ENCODE results near the gene GNA12. TPM values are rescaled to one million over a fixed set of nuclear protein-coding genes. Genes with fewer than 3 reads are reported as not detected.
A peak's percentile ranks its signal among the peaks of the same experiment; 100 is the strongest.

The GNA12 gene
- total RNA-seq, 1 donor from 2014 or later = 47.2 TPM

DNA sequence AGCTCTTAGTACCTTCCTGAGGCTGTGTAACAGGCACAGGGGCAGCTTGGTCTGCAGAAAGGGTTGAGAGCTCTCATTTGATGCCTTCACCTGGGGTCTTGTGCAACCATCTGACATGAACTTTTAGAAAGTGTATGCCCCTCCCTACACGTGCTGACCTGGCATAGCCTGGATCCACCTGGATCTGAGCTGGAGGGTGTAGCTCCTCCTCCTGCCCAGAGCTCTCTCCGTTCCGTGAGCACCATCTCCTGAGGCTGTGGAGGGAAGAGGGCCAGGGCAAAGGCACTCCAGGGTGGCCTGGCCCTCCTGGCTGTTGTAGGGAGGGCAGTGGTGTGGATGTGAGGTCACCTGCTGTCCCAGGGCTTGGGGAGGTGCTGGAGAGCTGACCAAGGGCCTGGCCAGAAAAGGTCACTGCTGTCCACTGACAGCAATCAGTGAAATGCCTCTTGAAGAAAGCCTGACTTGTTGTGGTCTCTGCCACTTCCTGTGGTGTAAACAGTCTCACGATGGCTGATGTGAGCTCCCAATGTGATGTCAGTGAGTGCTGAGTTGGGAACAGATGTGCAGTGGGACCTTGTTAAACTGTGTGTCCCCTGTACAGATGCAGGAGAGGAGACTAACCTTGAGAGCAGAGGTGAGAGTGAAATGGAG is 133.1 kb downstream of the GNA12 start:
- peaks cover 18% of the 10 kb centered on the region for H3K4me1 ChIP-seq
- intact Hi-C loops (cut with DNase I) = no loop called here
- H3K4me3 ChIP-seq = no peak overlapping the region
- TF ChIP-seq, protein P1, sequence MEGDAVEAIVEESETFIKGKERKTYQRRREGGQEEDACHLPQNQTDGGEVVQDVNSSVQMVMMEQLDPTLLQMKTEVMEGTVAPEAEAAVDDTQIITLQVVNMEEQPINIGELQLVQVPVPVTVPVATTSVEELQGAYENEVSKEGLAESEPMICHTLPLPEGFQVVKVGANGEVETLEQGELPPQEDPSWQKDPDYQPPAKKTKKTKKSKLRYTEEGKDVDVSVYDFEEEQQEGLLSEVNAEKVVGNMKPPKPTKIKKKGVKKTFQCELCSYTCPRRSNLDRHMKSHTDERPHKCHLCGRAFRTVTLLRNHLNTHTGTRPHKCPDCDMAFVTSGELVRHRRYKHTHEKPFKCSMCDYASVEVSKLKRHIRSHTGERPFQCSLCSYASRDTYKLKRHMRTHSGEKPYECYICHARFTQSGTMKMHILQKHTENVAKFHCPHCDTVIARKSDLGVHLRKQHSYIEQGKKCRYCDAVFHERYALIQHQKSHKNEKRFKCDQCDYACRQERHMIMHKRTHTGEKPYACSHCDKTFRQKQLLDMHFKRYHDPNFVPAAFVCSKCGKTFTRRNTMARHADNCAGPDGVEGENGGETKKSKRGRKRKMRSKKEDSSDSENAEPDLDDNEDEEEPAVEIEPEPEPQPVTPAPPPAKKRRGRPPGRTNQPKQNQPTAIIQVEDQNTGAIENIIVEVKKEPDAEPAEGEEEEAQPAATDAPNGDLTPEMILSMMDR (IDR thresholded peaks at IDR 0.05) = no peak
- peak; percentile 30 for ATAC-seq
- H3K27me3 ChIP-seq = no peaks in the 10 kb centered on the region
- DNase-seq = no peak
- H3K27ac ChIP-seq = no peak overlapping the region
- H3K36me3 ChIP-seq = no peaks in the 10 kb centered on the region
- no peaks in the 10 kb centered on the region for H3K9me3 ChIP-seq

DNA sequence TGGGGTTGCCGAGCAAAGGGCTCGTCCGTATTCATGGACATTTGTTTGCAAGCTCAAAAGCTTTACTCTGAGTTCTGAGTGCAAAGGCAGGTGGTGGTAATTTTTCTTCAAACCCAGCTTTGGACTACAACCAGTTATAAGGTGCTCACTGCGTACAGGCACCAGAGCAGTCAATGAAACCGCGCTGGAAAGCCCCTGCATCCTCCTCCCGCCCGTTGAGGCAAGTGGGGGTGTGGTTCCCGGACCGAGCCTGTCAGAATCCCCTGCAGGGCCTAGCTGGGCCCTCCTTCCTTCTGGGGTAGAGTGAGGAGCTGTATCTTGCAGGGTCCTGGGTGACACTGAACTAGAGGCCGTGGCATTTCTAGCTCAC is 133.8 kb downstream of the GNA12 start:
- Histone ChIP-seq H3K4me3 (no peak overlapping the region), H3K4me1 (peaks cover 18% of the 10 kb centered on the region), H3K27me3 (no peaks in the 10 kb centered on the region), H3K27ac (no peak overlapping the region), H3K9me3 (no peaks in the 10 kb centered on the region), H3K36me3 (no peaks in the 10 kb centered on the region)
- TF ChIP-seq, protein P1 (IDR thresholded peaks at IDR 0.05) = no peak
- DNase-seq (no peak), ATAC-seq (no peak)
- intact Hi-C loops (cut with DNase I) = no loop called here

DNA sequence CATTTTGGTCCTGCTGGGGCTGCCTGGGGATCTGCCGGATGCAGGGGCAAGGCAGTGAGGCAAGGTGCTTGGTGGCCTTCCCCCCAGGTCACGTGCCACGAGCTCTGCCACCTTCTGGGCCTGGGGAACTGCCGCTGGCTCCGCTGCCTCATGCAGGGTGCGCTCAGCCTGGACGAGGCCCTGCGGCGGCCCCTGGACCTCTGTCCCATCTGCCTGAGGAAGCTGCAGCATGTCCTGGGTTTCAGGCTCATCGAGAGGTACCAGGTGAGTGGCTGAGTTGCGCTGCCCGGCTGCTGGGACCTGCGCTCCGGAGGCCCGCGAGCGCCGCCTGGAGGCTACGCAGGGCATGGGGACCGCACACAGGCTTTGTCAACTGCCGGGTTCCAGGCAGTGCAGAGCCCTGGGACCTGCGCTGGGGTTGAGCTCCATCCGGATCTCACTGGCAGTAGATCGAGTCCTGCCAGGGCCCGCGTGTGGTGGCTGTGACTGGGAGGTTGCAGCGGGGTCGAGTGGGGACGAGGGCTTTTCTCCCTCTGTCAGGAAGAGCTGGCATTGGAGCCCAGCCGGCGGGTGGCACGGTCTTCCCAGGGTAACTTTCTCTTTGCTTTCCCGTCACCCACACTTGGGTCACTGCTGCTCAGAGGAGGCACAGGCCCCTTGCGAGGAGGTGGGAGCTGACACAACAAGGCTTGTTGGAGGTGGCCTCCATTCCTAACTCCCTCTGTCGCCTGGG is 134.4 kb downstream of the GNA12 start:
- Histone ChIP-seq H3K27me3 (no peaks in the 10 kb centered on the region), H3K4me3 (no peak overlapping the region), H3K9me3 (no peaks in the 10 kb centered on the region), H3K4me1 (peaks cover 18% of the 10 kb centered on the region), H3K36me3 (no peaks in the 10 kb centered on the region), H3K27ac (no peak overlapping the region)
- DNase-seq (peak; percentile 87), ATAC-seq (peak; percentile 82)
- TF ChIP-seq, protein P1 (IDR thresholded peaks at IDR 0.05) = peak; percentile 83
- intact Hi-C loops (cut with DNase I) = no loop called here

- Histone ChIP-seq H3K27me3 (no peaks in the 10 kb centered on the region), H3K4me1 (peaks cover 18% of the 10 kb centered on the region), H3K36me3 (no peaks in the 10 kb centered on the region), H3K4me3 (no peak overlapping the region), H3K27ac (no peak overlapping the region), H3K9me3 (no peaks in the 10 kb centered on the region)
- TF ChIP-seq, protein P1 (IDR thresholded peaks at IDR 0.05) = no peak
- intact Hi-C loops (cut with DNase I) = no loop called here
- no peak for ATAC-seq
- no peak for DNase-seq
Observed at GRCh38 chr7:2708547-2709310, 135.4 kb downstream of the GNA12 start.

DNA sequence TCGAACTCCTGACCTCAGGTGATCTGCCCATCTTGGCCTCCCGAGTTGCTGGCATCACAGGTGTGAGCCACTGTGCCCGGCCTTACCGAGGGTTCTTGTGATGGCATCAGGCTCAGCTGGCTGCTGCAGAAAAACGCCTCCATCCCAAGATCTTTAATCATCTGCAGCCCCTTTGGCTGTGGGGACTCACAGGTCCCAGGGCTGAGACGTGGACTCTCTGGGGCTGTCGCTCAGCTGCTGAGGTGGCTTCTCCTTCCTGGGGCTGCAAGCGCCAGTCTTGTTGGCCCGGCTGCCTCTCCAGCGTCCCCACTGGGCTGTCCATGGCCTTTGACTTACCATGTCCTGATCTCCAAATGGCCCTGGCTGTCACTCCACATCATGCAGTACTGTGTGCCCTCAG is 136.1 kb downstream of the GNA12 start:
- peaks cover 14% of the 10 kb centered on the region for H3K4me1 ChIP-seq
- TF ChIP-seq, protein P1 (IDR thresholded peaks at IDR 0.05) = no peak
- H3K27ac ChIP-seq = no peak overlapping the region
- H3K36me3 ChIP-seq = no peaks in the 10 kb centered on the region
- no peak for DNase-seq
- ATAC-seq = no peak
- H3K9me3 ChIP-seq = no peaks in the 10 kb centered on the region
- intact Hi-C loops (cut with DNase I) = no loop called here
- no peak overlapping the region for H3K4me3 ChIP-seq
- H3K27me3 ChIP-seq = no peaks in the 10 kb centered on the region

Measured in upper lobe of right lung (tissue), 1 donor.